ENCODE data around the gene SDF2. TPM values are rescaled to one million over a fixed set of nuclear protein-coding genes. Genes with fewer than 3 reads are reported as not detected.

Gene SDF2
- total RNA-seq, 1 donor from 2014 or later, result 63.9 TPM

DNA sequence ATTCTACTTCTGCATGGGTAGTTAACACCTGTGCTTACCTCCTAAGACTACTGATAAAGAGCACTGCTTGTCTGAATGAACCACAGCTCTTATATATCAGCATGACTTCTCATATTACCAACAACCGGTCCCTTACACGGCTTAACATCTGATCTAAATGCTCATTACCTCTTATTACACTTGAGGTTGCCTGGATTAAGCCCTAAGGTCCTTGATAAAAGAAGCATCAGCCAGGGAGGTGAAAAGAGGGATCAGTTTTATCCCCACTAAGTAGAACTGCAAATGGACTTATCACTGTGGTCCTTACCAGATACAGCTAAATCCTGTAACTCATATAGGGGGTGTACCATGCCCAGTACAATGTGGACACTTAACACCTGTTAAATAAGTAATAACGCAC is 39.5 kb downstream of the SDF2 start:
- no peaks in the 10 kb centered on the region for H3K9me3 Mint-ChIP-seq
- no peaks in the 10 kb centered on the region for H3K27me3 Mint-ChIP-seq
- no peaks in the 10 kb centered on the region for H3K4me1 Mint-ChIP-seq (ENCODE audit: unreplicated experiment)
- no peak for TF ChIP-seq CTCF (conservative IDR thresholded peaks at IDR 0.05)
- peaks cover 33% of the 10 kb centered on the region for H3K36me3 Mint-ChIP-seq
- H3K27ac Mint-ChIP-seq, result no peak overlapping the region
- H3K4me3 Mint-ChIP-seq, result no peak overlapping the region
- DNase-seq (ENCODE audit: extremely low spot score, unreplicated experiment), result no peak

- Mint-ChIP-seq H3K27ac (no peak overlapping the region), H3K36me3 (peaks cover 35% of the 10 kb centered on the region), H3K27me3 (no peaks in the 10 kb centered on the region), H3K4me1 (ENCODE audit: unreplicated experiment) (no peaks in the 10 kb centered on the region), H3K9me3 (no peaks in the 10 kb centered on the region), H3K4me3 (no peak overlapping the region)
- no peak for TF ChIP-seq CTCF (conservative IDR thresholded peaks at IDR 0.05)
- no peak for DNase-seq (ENCODE audit: extremely low spot score, unreplicated experiment)
Measured at GRCh38 chr17:28620010-28620409, 41.7 kb downstream of the SDF2 start.

- no peak overlapping the region for H3K27ac Mint-ChIP-seq
- H3K4me1 Mint-ChIP-seq (ENCODE audit: unreplicated experiment), result no peaks in the 10 kb centered on the region
- TF ChIP-seq CTCF (conservative IDR thresholded peaks at IDR 0.05), result no peak
- no peaks in the 10 kb centered on the region for H3K27me3 Mint-ChIP-seq
- no peak for DNase-seq (ENCODE audit: extremely low spot score, unreplicated experiment)
- H3K9me3 Mint-ChIP-seq, result no peaks in the 10 kb centered on the region
- H3K36me3 Mint-ChIP-seq, result peaks cover 35% of the 10 kb centered on the region
- no peak overlapping the region for H3K4me3 Mint-ChIP-seq
Measured at GRCh38 chr17:28618464-28618863, 43.2 kb downstream of the SDF2 start.

GRCh38 chr17:28616281-28616680 is 45.4 kb downstream of the SDF2 start:
- no peak overlapping the region for H3K4me3 Mint-ChIP-seq
- DNase-seq (ENCODE audit: extremely low spot score, unreplicated experiment), result no peak
- H3K9me3 Mint-ChIP-seq, result no peaks in the 10 kb centered on the region
- no peak overlapping the region for H3K27ac Mint-ChIP-seq
- no peaks in the 10 kb centered on the region for H3K27me3 Mint-ChIP-seq
- peaks cover 25% of the 10 kb centered on the region for H3K36me3 Mint-ChIP-seq
- no peaks in the 10 kb centered on the region for H3K4me1 Mint-ChIP-seq (ENCODE audit: unreplicated experiment)
- no peak for TF ChIP-seq CTCF (conservative IDR thresholded peaks at IDR 0.05)

DNA sequence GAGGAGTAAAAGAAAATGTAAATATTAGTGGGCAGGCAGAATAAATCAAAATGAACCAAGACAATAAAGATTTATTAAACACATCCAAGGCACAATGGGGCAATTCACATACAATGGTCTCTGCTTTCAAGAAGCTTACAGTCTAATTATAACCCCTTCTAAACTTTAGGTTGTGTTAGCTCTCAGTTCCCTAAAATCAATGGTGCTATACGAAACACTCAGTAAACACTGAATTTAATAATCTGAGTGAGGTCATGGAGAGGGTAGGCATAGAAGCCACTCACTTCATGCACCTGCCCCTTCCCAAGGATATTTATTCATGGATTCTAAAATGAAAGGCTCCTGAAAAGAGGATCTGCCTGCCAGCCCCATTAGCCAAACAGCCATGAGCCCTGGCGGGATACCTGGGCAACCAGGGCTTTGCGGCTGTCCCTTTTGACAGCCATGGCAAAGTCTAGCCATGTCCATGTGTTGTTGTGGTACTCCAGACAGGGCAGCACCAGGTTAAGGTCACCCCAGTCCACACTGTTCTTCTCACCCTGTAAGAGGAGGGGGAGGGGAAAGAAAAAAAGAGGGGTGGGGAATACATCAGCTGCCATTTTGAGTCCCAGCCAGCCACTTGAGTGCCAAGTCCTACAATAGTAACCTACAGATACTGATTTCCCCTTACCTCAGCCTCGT is 46.3 kb downstream of the SDF2 start:
- Mint-ChIP-seq H3K27me3 (no peaks in the 10 kb centered on the region), H3K36me3 (peaks cover 20% of the 10 kb centered on the region), H3K4me3 (no peak overlapping the region), H3K9me3 (no peaks in the 10 kb centered on the region), H3K27ac (no peak overlapping the region), H3K4me1 (ENCODE audit: unreplicated experiment) (no peaks in the 10 kb centered on the region)
- DNase-seq (ENCODE audit: extremely low spot score, unreplicated experiment), result no peak
- TF ChIP-seq CTCF (conservative IDR thresholded peaks at IDR 0.05), result no peak
